OCI-LY1 (cell line): ENCODE measurements around the gene SLC9A1.
A peak's percentile ranks its signal among the peaks of the same experiment; 100 is the strongest.

Experiments used
- H2AFZ ChIP-seq: fragments of 200-600 bp; sonication (generic), shearing (Covaris generic); 2 replicates; pipeline ENCODE4 v1.6.0; 2014; ENCODE audit warnings: antibody characterized with exemption, mild to moderate bottlenecking, low read length
- H3F3A ChIP-seq: fragments of 200-600 bp; sonication (generic), shearing (Covaris generic); 2 replicates; pipeline ENCODE4 v1.6.0; 2014; ENCODE audit warnings: mild to moderate bottlenecking, antibody characterized with exemption, low read length, moderate library complexity; ENCODE audit not compliant: insufficient read depth
- H3K27ac ChIP-seq: fragments of 200-600 bp; sonication (generic); 2 replicates; pipeline ENCODE4 v1.5.1; 2014; ENCODE audit warnings: low read length, mixed run types, mild to moderate bottlenecking, low read depth; ENCODE audit not compliant: poor library complexity, severe bottlenecking
- H3K27me3 ChIP-seq: fragments of 200-600 bp; sonication (generic); 2 replicates; pipeline ENCODE4 v1.6.0; 2014; ENCODE audit warnings: antibody characterized with exemption, mild to moderate bottlenecking, low read length, moderate library complexity; ENCODE audit not compliant: insufficient read depth
- H3K36me3 ChIP-seq: fragments of 200-600 bp; sonication (generic); 2 replicates; pipeline ENCODE4 v1.6.1; 2014; ENCODE audit warnings: mild to moderate bottlenecking, antibody characterized with exemption, low read length, moderate library complexity, mixed read lengths; ENCODE audit not compliant: insufficient read depth
- H3K4me1 ChIP-seq: fragments of 200-600 bp; sonication (generic); 2 replicates; pipeline ENCODE4 v1.5.1; 2014; ENCODE audit warnings: mild to moderate bottlenecking, low read length, moderate library complexity; ENCODE audit not compliant: insufficient read depth, severe bottlenecking
- H3K4me2 ChIP-seq: fragments of 200-600 bp; sonication (generic), shearing (Covaris generic); 2 replicates; pipeline ENCODE4 v1.6.1; 2014; ENCODE audit warnings: low read length
- H3K4me3 ChIP-seq: fragments of 200-600 bp; sonication (generic); 2 replicates; pipeline ENCODE4 v1.5.1; 2014; ENCODE audit warnings: low read length, low read depth, mild to moderate bottlenecking, mixed read lengths; ENCODE audit not compliant: poor library complexity, severe bottlenecking
- H3K79me2 ChIP-seq: fragments of 200-600 bp; shearing (Covaris generic); 2 replicates; pipeline ENCODE4 v1.6.1; 2016; ENCODE audit warnings: mixed run types, low read length, mixed read lengths; ENCODE audit not compliant: insufficient read depth
- H3K9ac ChIP-seq: fragments of 200-600 bp; sonication (generic), shearing (Covaris generic); 2 replicates; pipeline ENCODE4 v1.6.1; 2014; ENCODE audit warnings: mild to moderate bottlenecking, low read length, mixed read lengths
- H3K9me2 ChIP-seq: fragments of 200-600 bp; sonication (generic), shearing (Covaris generic); 2 replicates; pipeline ENCODE4 v1.6.1; 2014; ENCODE audit warnings: low read depth, mild to moderate bottlenecking, low read length, mixed read lengths
- H3K9me3 ChIP-seq: fragments of 200-600 bp; shearing (Covaris generic); 2 replicates; pipeline ENCODE4 v1.6.1; 2014; ENCODE audit warnings: low read length, mixed read lengths
- H4K20me1 ChIP-seq: fragments of 200-600 bp; sonication (generic), shearing (Covaris generic); 2 replicates; pipeline ENCODE4 v1.6.0; 2016; ENCODE audit warnings: mild to moderate bottlenecking, low read length; ENCODE audit not compliant: insufficient read depth
- EZH2 ChIP-seq: fragments of 200-600 bp; sonication (generic), shearing (Covaris generic); IDR thresholded peaks from 2 replicates; pipeline ENCODE4 v1.8.0; 2017; ENCODE audit warnings: borderline replicate concordance, mixed run types, mild to moderate bottlenecking, antibody characterized with exemption, low read length, moderate library complexity, mixed read lengths
- TF ChIP-seq, protein P1 (sequence below): fragments of 200-600 bp; sonication (generic), shearing (Covaris generic); IDR thresholded peaks from 2 replicates; pipeline ENCODE4 v1.5.1; 2017; ENCODE audit warnings: mild to moderate bottlenecking, antibody characterized with exemption, low read length, moderate library complexity, mixed read lengths

Gene SLC9A1

DNA sequence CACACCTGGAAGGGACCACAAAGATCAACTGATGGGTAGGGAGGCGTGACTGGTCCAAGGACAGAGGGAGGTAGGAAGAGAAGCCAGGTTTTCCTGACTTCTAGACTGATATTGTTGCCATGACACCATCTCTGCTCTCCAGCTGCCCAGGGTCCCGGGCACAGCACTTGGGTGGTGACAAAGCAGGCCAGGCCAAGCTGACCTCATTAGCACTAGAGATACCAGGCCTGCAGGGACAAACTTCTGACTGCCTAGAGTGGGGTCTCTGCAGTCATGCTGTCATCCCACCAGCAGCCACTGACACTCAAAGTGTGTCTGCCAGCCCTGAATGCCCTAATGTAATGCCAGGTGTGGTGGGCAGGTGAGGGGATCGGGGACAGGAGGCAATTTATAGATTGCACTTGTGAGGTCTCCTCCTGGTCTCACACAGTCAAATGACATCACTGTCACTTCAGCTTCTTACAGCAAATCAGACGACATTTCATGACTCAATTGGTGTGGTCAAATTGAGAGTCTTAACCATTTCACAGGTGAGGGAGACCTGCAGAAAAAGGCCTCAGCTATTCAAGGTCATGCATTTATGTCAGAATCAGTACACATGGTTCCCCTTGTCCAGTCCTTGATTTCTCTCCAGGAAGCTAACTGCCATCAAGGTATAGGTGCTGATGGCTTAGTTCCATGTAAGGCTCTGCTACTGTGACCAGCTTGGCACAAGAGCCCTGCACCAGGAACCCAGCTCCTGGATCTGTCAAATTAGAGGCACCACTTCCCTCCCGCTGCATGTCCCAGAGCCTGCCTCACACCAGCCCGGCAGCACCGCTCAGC is 2.7 kb downstream of the SLC9A1 start:
- Histone ChIP-seq H3K27me3 (no peaks in the 10 kb centered on the region), H2AFZ (no peak overlapping the region), H3K9me2 (no peaks in the 10 kb centered on the region), H4K20me1 (no peaks in the 10 kb centered on the region), H3K79me2 (peaks cover 21% of the 10 kb centered on the region), H3K4me3 (peak overlapping the region; percentile 82), H3K9me3 (no peaks in the 10 kb centered on the region), H3K27ac (peak overlapping the region; percentile 66), H3K4me2 (peak overlapping the region; percentile 88), H3K36me3 (no peaks in the 10 kb centered on the region), H3F3A (no peaks in the 10 kb centered on the region), H3K4me1 (peaks cover 80% of the 10 kb centered on the region), H3K9ac (peak overlapping the region; percentile 92; the same call in 1 of the 2 replicates)
- no peak for TF ChIP-seq EZH2
- TF ChIP-seq, protein P1, sequence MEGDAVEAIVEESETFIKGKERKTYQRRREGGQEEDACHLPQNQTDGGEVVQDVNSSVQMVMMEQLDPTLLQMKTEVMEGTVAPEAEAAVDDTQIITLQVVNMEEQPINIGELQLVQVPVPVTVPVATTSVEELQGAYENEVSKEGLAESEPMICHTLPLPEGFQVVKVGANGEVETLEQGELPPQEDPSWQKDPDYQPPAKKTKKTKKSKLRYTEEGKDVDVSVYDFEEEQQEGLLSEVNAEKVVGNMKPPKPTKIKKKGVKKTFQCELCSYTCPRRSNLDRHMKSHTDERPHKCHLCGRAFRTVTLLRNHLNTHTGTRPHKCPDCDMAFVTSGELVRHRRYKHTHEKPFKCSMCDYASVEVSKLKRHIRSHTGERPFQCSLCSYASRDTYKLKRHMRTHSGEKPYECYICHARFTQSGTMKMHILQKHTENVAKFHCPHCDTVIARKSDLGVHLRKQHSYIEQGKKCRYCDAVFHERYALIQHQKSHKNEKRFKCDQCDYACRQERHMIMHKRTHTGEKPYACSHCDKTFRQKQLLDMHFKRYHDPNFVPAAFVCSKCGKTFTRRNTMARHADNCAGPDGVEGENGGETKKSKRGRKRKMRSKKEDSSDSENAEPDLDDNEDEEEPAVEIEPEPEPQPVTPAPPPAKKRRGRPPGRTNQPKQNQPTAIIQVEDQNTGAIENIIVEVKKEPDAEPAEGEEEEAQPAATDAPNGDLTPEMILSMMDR = no peak

DNA sequence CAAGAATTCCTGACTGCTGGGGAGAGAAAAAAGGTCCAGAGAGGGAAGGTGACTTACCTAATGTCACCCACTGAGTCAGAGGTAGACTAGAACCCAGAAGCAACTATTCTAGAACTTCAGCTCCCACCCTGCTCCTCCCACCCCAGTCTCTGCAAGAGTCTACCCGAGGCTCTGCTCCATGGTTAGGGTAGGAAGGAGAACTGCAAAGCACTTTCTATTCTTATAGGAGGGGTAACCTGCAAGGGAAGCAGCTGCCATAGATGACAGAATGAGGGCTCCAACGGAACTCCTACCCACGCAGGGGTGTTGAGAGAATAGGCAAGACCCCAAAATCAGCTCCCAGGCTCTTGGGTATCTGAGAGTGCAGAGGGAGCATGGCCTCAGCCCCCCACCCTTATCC is 4.3 kb downstream of the SLC9A1 start:
- no peak overlapping the region for H3K4me3 ChIP-seq
- H3K4me1 ChIP-seq = peaks cover 87% of the 10 kb centered on the region

DNA sequence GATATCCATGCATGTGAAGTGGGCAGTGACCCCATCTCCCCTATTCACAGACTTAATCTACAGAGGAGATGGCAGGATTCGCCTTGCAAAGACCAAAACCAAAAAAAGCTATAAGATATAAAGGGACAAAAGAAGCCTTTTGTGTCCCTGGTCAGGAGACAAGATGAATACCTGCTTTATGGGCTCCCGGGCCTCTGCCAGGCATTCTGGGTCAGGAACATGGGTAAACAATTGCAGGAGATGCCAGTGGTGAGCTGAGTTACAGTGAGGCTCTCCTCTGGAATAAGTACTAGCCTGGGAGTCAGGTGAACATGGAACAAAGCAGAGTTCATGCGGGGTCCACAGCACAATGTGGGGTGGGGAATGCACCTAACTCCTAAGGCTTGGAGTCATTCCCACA is 4.7 kb downstream of the SLC9A1 start:
- Histone ChIP-seq H3K9me3 (no peaks in the 10 kb centered on the region), H3K9ac (peak overlapping the region; percentile 38; the same call in 1 of the 2 replicates), H3K36me3 (no peaks in the 10 kb centered on the region; the same call in 1 of the 2 replicates), H3K79me2 (peaks cover 33% of the 10 kb centered on the region), H3K4me3 (peak overlapping the region; percentile 29), H4K20me1 (no peaks in the 10 kb centered on the region), H3K4me1 (peaks cover 83% of the 10 kb centered on the region), H3F3A (no peaks in the 10 kb centered on the region), H3K4me2 (peak overlapping the region; percentile 61; the same call in 1 of the 2 replicates), H3K27ac (peak overlapping the region; percentile 96), H3K9me2 (no peaks in the 10 kb centered on the region), H3K27me3 (no peaks in the 10 kb centered on the region), H2AFZ (no peak overlapping the region)
- TF ChIP-seq EZH2 = no peak
- TF ChIP-seq, protein P1 = no peak

More for the DNA sequence above, 4.3 kb downstream of the SLC9A1 start:
- Histone ChIP-seq H3K9ac (no peak overlapping the region; the same call in 1 of the 2 replicates), H3K4me2 (peak overlapping the region; percentile 61; the same call in 1 of the 2 replicates), H3K36me3 (no peaks in the 10 kb centered on the region), H3K79me2 (peaks cover 33% of the 10 kb centered on the region), H4K20me1 (no peaks in the 10 kb centered on the region), H3K27me3 (no peaks in the 10 kb centered on the region), H3K9me2 (no peaks in the 10 kb centered on the region), H3K27ac (peak overlapping the region; percentile 96), H3K9me3 (no peaks in the 10 kb centered on the region), H2AFZ (no peak overlapping the region), H3F3A (no peaks in the 10 kb centered on the region)
- no peak for TF ChIP-seq EZH2
- TF ChIP-seq, protein P1 = no peak
